Neural progenitor cell (in vitro differentiated cells): ENCODE measurements around the gene FGFR3.

Experiments
- CTCF ChIP-seq: fragments of 200-600 bp; sonication (generic); IDR thresholded peaks from 2 replicates; pipeline ENCODE4 v1.5.1; 2017; ENCODE audit warnings: antibody characterized with exemption, mild to moderate bottlenecking
- EZH2 ChIP-seq: fragments of 200-600 bp; sonication (generic); IDR thresholded peaks from 2 replicates; pipeline ENCODE4 v1.6.1; 2017; ENCODE audit warnings: antibody characterized with exemption, mild to moderate bottlenecking, moderate library complexity
- EZH2phosphoT487 ChIP-seq: fragments of 200-600 bp; sonication (generic); IDR thresholded peaks from 2 replicates; pipeline ENCODE4 v1.6.1; 2017; ENCODE audit warnings: antibody characterized with exemption

DNA sequence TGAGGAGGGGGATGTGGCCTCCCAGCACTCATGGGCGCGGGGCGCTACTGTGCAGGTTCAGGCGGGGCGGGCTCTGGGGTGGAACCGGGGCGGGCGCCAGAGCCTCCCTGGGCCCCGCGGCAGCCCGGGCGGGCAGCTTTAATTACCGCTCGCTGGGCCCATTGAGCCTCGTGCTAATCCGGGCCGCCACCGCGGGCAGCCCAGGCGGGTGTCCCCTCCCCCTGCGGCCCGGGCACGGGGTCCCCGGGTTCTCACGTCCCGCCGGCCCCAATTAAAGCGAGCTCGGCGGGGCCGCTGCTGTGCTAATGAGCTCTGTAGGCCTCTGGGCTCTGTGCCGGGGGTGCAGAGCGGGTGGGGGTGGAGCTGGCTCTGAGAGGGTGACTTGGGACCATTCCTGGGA, 22.8 kb upstream of the FGFR3 start:
- TF ChIP-seq EZH2, result no peak
- TF ChIP-seq CTCF, result no peak
- peak; percentile 68 for TF ChIP-seq EZH2phosphoT487
